ENCODE data around the gene PTPRO.
"Not testable (repeated sequence)": the region's sequence is repeated elsewhere in the genome, so short reads cannot be mapped to it uniquely, and the experiment has no call there.

Gene PTPRO

DNA sequence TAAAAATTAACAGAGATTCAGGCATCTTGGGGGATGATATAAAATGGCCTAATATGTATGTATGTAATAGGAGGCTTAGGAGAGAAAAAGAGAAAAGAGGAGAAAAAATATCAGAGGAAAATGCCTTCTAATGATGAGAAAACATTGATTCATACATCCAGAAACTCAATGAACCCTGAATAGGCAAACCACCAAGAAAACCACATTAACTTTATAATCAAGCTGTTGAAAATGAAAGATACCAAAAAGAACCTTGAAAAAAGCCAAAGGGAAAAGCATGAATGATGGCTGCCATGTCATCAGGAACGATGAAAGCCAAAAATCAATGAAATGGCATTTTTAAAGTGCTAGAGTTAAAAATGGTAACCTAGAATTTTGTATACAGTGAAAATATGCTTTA, 286.6 kb downstream of the PTPRO start:
- DNase-seq, result no peak

DNA sequence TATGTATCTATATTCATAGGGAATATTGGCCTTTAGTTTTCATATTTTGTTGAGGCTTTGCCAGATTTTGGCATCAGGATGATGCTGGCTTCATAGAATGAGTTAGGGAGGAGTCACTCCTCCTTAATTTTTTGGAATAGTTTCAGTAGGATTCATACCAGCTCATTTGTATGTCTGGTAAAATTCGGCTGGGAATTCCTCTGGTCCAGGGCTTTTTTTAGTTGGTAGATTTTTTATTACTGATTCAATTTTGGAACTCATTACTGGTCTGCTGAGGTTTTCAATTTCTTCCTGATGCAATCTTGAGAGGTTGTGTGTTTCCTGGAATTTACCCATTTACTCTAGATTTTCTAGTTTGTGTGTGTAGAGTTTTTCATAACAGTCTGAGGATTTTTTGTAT, 291.7 kb downstream of the PTPRO start:
- DNase-seq, result peak; percentile 77

DNA sequence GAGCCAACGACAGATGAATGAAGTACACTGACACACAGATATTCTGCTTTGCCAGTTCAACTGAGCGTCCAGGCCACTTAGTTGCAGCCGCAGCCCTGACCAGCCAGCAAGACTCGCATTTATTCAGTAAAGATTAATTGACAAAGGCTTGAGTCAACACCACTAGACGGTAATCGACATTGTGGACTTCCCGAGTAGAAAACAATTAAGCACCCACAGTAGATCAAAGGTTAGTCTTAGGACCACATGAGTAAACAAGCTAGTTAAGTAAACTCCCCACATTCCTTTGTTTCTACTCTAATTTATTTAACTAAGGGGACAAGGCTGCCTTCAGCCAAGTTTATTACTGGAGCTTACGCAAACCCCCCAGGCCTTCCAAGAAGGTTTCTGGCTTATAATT, 294.2 kb downstream of the PTPRO start:
- DNase-seq, result not testable (repeated sequence)

DNA sequence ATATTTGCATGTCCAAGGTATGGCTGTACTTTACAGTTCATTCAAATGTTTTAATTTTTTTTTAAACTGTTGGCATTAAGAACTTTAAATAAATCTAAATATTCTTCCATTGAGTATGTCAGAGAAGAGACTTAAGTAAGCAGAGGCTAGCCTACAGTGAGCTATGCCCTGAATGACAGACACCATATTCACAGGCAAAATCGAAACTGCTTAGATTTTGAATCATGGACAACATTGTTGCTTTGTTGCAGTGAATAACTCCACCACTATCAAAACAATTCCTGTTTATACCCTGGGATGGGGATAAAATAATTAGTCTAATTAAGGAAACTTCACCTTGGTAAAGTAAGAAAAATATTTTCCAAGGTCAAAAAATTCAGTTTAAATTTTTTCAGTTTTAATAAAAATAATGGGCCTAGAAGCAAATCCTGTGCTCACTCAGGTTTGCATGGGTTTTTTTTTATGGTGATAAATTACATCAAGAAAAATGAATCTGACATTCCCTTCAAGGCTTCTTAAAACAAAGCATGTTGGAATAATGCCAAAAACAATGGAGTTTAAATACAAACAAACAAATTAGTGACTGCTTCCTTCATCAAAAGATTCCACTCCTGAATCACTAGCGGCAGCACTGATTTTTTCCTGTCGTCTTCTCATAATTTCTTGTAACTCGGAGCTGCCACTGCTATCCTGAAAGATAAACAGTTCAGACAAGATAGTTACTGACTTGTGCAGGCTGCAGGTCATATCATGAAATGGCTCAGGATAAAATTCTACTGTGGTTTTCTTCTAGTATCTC, 298.6 kb downstream of the PTPRO start:
- no peak for DNase-seq

DNA sequence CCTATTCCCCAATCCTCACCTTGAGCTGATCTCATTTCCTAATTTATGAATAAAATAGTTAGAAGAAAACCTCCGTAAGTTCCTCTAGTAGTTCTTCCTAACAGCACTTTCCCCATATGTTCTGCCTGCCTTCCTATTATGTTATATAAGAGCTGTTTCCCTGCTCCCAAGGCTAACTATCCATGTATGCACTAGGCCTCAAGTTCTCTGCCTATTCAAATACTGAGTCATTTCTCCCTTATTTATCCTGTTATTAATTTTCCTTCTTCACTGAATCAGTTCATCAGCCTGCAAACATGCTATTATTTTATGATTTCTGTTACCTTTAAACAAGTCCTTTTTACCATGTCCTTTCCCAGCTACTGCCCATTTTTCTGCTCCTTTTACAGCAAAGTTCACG, 302.8 kb downstream of the PTPRO start:
- DNase-seq, result no peak

DNA sequence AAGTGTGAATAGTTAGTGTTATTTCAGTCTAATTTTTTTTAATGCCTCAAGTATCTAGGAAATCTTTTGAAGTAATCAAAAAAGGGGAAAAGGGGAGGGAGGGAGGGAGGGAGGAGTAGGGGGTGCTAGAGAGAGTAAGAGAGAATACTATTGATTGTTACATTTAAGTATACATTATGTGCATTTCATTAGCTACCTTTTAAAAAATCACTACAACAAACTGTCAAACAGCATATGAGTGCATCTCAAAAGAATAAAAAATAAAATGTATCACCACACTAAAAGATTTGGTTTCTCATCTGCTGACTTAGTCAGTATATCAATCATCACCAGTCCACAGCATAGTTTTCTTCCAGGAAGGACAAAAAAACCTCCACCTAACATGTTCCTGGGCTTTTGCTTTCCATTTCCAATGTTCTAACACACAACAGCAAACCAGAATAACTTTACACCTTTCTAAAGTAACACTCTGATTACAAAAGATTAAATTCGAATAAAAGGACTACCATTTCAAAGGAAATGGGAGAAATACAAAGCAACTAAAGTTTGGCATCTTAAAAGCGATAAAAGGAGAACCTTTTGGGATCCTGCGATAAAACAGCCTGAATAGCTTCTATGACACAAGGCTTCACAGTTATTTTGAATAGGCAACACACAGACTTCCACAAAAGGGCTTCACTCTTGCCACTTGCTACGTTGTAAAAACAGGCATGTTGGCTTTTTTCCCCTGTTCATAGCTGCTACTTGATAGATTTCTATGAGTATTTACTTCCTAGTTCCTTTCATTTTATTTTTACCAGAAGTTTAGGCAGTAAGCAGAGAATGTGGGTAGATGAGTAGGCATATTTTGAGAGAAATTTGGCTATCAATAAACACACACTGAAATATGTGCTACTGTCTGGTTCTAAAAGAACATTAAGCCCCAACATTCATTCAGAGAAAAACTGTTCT, 306.0 kb downstream of the PTPRO start:
- peak; percentile 68 for DNase-seq

DNA sequence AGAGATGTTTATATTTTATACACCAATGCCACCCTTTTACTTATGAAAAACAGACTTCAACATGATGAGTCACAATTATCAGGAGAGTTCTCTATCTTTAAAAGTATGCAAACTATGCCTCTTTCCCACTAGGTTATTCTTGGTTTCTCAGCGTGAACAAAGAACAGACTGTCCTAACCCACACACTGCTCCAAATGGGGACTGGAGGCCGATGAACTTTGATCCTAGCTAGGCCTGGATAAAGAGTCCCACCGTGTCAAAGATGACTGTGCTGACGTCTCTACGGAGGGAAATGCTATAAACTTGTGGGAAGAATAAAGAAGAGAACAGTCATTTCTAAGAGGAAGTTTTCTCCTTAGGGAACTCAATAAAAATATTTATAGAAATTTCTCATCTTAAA, 306.8 kb downstream of the PTPRO start:
- DNase-seq, result peak; percentile 93

DNA sequence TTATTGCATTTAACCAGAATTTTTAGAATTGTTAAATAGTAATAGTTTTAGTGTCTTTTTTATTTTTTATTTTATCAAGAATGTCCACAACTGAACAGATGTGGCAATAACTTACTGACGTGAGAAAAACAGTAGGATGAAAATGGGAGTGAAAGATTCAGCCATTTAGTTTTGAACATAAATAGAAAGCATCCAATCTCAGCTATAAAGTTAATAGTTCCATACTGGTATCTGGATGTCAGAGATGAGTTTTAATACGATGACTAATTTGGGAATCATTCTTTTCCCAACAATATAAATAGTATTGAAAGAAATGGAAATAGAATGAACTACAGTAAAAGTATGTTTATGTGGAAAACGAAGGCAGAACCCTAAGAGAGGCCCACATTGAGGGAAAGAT, 307.5 kb downstream of the PTPRO start:
- DNase-seq, result peak; percentile 83

DNA sequence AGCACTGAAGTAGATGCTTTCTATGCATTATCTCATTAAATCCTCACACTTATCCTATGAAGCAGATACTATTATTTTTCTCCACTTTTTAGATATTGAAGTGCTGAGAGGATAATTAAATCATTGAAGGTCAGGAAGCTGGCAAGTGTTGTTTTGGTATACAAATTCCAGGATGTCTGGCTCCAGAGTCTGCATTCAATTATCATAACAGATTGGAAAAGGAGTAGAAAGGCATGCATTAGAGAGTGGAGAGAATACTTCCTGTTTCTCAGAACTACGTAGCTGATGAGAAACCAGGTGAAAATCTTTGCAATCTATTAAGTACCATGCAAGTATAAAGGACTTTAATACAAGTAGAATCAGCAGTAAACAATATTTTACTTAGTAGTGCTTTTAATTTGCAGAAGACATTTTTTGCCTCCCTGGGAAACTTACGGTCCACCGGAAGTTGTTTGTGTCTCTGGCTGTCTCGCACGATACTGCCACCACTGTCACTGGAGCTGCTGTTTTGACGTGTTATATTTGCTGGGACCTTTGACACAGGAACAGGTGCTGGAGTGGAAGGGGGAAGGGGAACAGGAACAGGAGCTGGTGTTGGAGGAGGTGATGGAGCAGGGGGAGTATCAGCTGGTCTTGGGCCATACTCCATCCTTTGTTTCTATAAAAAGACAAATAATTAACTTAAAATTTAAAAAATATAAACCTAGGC, 308.9 kb downstream of the PTPRO start:
- DNase-seq, result peak; percentile 44

DNA sequence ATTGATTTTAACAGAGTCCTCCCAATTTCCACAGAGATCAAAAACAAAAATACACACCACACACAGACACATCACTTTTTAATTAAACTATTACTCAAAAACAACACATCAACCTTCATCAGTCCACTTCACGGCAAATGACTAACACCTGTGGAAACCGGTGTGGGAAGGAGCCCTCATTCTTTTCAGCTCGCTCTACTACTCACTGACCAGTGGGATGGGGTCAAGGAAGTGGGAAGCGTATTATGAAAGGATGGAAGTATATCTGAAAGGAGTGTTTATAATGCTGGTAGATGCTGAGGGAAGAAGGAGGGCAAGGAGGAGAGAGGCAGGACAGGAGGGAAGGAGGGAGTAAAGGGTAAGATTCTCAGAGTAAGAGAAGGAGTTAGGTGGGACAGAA, 310.4 kb downstream of the PTPRO start:
- no peak for DNase-seq

DNA sequence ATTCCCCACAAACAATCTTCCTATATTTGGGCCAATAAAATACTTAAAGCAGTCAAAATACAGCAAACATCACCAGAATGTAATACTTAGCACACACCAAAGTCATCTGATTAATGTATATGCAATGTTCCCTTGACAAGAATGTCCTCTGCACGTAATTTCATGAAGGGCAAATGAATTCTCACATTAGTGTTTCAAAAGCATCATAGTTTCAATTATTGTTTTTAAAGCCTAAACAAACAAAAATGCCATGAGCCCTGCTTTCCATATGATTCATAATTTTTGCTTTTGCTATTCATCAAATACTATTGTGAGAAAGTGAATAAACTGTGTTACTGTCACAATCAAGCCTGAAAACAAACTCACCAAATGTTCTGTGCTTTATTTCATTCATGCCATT, 310.9 kb downstream of the PTPRO start:
- no peak for DNase-seq

DNA sequence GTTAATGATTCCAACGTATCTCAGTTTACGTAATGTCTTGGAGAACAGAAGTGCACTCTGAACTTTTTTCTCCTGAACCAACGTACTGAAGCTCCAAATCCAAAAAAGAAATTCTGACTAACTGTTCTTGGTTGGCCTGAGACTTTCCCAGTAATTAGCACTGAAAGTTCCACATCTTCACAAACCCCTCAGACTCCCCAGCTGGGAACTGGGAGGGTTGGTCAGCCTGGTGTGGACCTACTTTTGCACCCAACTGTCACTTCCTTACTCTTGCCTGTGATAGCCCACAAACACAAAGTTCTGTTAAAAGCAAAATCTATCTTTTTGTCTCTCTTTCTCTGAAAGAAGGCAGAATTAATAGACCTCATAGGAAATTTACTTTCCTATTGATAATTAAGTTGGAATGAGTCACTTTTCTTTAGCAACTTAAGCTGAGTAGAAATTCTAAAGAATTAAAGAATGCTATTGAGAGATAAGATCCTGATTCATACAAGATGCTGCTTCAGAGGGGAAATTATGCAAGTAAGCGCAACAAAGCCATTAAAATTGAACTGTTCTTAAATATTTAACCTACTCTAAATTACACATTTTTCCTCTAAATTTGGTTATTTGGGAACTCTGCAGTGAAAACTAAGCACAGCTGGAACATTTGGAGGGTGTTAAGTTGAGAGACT, 311.8 kb downstream of the PTPRO start:
- peak; percentile 74 for DNase-seq

DNA sequence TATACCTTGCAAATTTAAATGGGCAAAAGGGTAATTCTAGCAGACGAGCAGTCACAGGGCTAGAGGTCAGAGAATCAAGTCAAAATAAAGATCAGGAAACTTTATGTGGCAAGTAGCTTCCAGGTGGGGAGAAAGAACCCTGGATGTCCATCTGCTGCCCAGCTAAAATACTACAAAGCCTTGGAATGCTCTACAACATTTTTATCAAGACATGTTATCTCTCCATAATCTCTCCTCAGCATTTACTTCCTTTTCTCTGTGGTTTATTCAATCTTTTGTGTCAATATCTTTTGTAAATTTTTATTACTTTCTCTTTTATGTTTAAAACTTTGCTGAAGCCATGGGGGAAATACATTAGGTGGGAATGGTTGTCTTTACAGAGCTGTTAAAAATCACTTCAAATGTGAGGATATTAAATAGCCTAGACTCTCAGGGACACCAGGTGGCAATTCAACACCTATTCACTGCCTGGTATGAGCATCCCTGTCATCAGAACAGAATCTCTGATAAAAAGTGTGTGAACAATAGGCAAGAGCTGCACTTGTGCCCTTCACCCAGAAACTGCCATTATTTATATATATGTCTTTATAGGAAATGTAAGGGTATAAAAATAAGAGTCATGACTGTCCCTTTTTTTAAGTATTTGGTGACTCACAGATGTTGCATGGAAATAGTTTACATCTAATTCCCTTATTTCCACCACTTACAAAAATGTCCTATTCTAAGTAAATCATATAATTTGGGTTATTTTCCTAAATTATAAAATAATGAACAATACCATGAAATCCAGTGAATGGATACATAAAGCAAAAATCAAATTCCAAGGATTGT, 314.0 kb downstream of the PTPRO start:
- no peak for DNase-seq

DNA sequence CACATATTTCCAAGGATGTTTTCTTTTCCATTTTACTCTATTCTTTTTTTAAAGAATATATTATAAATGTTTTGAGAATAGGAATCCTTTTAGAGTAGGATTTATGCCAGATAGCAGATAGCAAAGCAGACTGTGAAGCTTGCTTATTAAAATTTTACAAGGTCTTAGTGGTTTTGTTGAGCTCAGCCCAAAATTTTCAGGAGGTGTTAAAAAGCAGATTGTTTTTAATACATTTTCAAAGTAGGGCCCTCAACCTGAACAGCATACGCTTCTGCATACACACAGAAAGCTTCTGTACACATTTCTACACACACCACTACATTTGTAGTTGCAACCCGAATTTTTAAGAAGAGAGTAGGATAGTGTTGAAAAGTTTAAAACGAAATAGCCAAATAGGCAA, 315.9 kb downstream of the PTPRO start:
- DNase-seq, result no peak

DNA sequence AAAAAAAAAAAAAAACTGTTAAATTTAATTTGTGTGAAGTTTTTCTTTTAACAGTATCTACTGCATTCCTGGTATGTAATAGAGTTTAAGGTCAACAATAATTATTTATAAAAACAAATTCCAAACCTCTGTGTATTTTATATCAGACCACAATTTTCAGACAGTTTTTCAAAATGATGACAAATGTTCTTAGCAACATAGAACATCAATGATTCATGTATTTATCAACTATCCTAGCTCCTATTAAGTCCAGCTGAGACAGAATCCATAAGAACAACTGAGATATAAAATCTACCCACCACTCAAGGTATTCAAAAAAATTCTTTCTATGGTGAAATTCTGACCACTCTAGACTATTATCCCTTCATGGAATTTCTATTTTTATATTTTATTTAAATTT, 322.4 kb downstream of the PTPRO start:
- DNase-seq, result peak; percentile 56

DNA sequence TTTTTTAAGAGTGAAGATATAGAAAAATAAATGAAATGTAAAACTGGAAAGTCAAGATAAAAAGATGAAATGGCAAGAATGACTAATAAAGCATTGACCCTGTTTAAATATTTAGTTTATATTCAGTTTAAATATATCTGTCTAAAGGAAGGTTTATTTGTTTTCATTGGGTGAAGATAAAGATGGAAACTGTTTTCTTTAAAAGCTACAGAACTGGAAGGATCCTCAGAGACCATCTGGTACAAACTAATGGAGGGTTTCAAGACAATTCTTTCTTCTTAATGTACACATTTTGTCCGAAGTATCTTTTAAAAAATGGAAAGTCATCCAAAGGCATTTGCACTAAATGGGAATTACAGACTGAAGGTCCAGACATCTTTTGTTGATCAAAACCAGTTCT, 324.3 kb downstream of the PTPRO start:
- DNase-seq, result no peak

All from fibroblast of skin of right quadriceps (primary cell).